Esophagus (tissue), 2 donors: ENCODE data around the gene ADI1. TPM values are rescaled to one million over a fixed set of nuclear protein-coding genes. Genes with fewer than 3 reads are reported as not detected.
A peak's percentile ranks its signal among the peaks of the same experiment; 100 is the strongest.

ENCODE experiments used
- H3K27ac ChIP-seq, 2 donors: one replicate each; pipeline ENCODE4 v1.5.1; 2013; ENCODE audit warnings: low read depth in 2 of 2, mild to moderate bottlenecking in 2 of 2, inconsistent platforms in 1 of 2, low read length in 1 of 2, moderate library complexity in 1 of 2
- H3K27me3 ChIP-seq, 2 donors: one replicate each; pipeline ENCODE4 v1.6.1; 2013; ENCODE audit warnings: low read length in 2 of 2, control low read depth in 1 of 2, mild to moderate bottlenecking in 1 of 2; ENCODE audit not compliant: insufficient read depth in 2 of 2, control insufficient read depth in 1 of 2
- H3K36me3 ChIP-seq, 2 donors: one replicate each; pipeline ENCODE4 v1.6.1; 2013; ENCODE audit warnings: low read length in 1 of 2; ENCODE audit not compliant: control insufficient read depth in 2 of 2, insufficient read depth in 2 of 2
- H3K4me1 ChIP-seq, 2 donors: one replicate each; pipeline ENCODE4 v1.6.1; 2013; ENCODE audit warnings: low read length in 1 of 2; ENCODE audit not compliant: control insufficient read depth in 2 of 2, insufficient read depth in 2 of 2
- H3K4me3 ChIP-seq, 2 donors: one replicate each; pipeline ENCODE4 v1.5.1; 2013; ENCODE audit warnings: low read length in 2 of 2, mild to moderate bottlenecking in 2 of 2, low read depth in 1 of 2, moderate library complexity in 1 of 2
- H3K9me3 ChIP-seq, 2 donors: one replicate each; pipeline ENCODE4 v1.6.1; 2013; ENCODE audit warnings: mild to moderate bottlenecking in 2 of 2, low read depth in 1 of 2, low read length in 1 of 2, moderate library complexity in 1 of 2; ENCODE audit not compliant: control insufficient read depth in 2 of 2, insufficient read depth in 1 of 2
- WGBS, 2 donors: extraction: QIAGEN DNeasy Blood & Tissue Kit; methylation state at CpG; one replicate each; pipeline ENCODE4 v1.1.7; 2013; 5-methylcytosine and 5-hydroxymethylcytosine counted together
- polyA plus RNA-seq, 2 donors: library from polyadenylated mRNA; stranded (reverse); fragments of 200-250 nt; gene quantifications; one replicate each; pipeline ENCODE4 v1.2.3, GENCODE V29; 2013
- donor health status: healthy with polysubstance abuse.
- donor health status: Bipolar disorder and iron deficiency.

Gene ADI1
- polyA plus RNA-seq, 2 donors: 25.7 to 41.8 TPM

DNA sequence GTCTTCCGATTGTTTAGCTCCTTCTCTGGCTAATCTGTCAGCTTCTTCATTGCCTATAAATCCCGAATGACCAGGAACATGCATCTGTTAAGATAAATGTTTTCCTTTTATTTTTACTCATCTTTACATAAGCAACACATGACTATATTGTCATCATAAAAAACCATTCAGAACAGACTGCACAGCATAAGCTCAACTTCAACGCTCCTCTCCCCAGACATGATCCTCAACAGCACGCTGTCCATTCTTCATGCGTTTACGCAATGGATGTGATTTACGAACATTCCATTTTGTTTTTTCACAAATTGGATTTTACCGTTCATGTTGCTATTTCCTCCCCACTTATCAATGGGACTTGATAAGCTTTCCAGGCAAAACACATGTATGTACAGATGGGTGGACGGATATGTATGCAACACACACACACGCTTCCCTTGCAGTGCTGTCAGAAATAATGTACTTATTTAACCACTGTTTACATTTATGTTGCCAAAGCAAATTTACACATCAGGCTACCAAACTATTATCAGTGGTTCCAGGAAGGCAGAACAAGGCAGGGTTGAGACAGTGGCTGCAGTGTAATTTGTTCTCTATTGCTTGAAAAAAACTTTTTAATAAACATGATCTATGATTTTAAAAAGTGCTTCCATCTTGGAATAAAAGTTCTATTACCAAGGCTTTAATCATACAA is 26.6 kb upstream of the ADI1 start:
- Histone ChIP-seq H3K4me3 (no peak overlapping the region), H3K9me3 (no peaks in the 10 kb centered on the region), H3K27me3 (no peaks in the 10 kb centered on the region), H3K36me3 (peaks cover 13 to 29% of the 10 kb centered on the region in 2 donors), H3K27ac (no peak overlapping the region), H3K4me1 (no peaks in the 10 kb centered on the region)
- 83 to 90% methylated on average over 10 of the region's 10 CpGs for WGBS, 2 donors

GRCh38 chr2:3543023-3543683 is 23.8 kb upstream of the ADI1 start:
- no peaks in the 10 kb centered on the region for H3K9me3 ChIP-seq
- WGBS, 2 donors: 77 to 82% methylated on average over 6 of the region's 6 CpGs
- no peaks in the 10 kb centered on the region for H3K27me3 ChIP-seq
- H3K4me3 ChIP-seq: no peak overlapping the region
- H3K36me3 ChIP-seq: peaks cover 6 to 26% of the 10 kb centered on the region in 2 donors
- no peaks in the 10 kb centered on the region for H3K4me1 ChIP-seq
- no peak overlapping the region for H3K27ac ChIP-seq

- no peaks in the 10 kb centered on the region for H3K4me1 ChIP-seq
- 91 to 93% methylated on average over 5 of the region's 5 CpGs for WGBS, 2 donors
- H3K9me3 ChIP-seq: no peaks in the 10 kb centered on the region
- H3K27me3 ChIP-seq: no peaks in the 10 kb centered on the region
- no peak overlapping the region for H3K27ac ChIP-seq
- no peak overlapping the region for H3K4me3 ChIP-seq
- peaks cover 6 to 26% of the 10 kb centered on the region in 2 donors for H3K36me3 ChIP-seq
Observed at GRCh38 chr2:3542107-3542506, 22.8 kb upstream of the ADI1 start.

- Histone ChIP-seq H3K27me3 (no peaks in the 10 kb centered on the region), H3K27ac (no peak overlapping the region), H3K9me3 (no peaks in the 10 kb centered on the region), H3K4me1 (peaks cover 0 to 8% of the 10 kb centered on the region in 2 donors), H3K36me3 (peaks cover 0 to 18% of the 10 kb centered on the region in 2 donors), H3K4me3 (no peak overlapping the region)
- WGBS, 2 donors: 89 to 90% methylated on average over 9 of the region's 9 CpGs
Observed at GRCh38 chr2:3539836-3540235, 20.5 kb upstream of the ADI1 start.

GRCh38 chr2:3536682-3537632 is 17.6 kb upstream of the ADI1 start:
- Histone ChIP-seq H3K4me1 (peaks cover 0 to 14% of the 10 kb centered on the region in 2 donors), H3K9me3 (no peaks in the 10 kb centered on the region), H3K27ac (peak overlapping the region; percentile 88 to 95), H3K4me3 (peak overlapping the region in 1 of 2 donors; percentile 33), H3K27me3 (no peaks in the 10 kb centered on the region), H3K36me3 (peaks cover 0 to 10% of the 10 kb centered on the region in 2 donors)
- 69 to 74% methylated on average over 16 of the region's 16 CpGs for WGBS, 2 donors

DNA sequence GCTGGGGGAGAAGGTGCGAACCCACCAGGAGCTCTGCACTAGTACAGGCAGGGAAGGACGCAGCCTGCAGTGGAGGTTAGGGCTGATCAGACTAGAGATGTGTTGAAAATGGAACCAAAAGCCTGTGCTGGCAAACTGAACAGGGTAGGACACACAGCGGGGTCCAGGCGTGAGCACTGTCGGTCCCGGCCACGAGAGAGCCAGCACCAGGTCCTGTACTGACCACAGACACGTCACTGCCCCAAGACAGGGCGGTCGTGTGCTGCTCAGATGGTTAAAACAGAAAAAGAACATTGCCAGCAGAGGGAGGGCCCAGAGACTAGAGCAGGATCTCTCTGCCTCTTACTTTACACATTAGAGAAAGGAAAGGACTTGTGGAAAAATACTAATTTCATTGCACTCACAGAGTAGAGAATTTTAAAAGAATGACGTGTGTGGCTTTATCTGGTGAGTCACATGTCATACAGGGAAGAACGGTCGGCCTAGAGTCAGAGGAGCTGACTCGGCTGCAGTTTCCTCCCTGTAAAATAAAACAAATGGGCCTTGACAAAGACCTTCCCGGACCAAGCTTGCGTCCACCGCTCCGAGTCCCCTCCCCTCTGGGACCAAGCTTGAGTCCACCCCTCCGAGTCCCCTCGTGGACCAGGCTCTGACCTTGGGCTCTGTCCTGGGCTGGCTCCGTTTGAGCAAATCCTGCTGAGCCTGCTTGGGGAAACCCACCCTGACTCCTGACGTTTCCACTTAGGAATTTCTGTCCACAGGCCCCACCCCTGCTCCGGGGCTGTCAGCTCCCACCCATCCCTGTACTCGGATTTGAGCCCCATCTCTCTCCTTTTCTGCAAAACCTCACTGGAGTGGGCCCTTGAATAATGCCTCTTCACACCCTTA is 16.7 kb upstream of the ADI1 start:
- Histone ChIP-seq H3K9me3 (no peaks in the 10 kb centered on the region), H3K4me3 (peak overlapping the region; percentile 30 to 33), H3K27me3 (no peaks in the 10 kb centered on the region), H3K4me1 (peaks cover 0 to 14% of the 10 kb centered on the region in 2 donors), H3K27ac (peak overlapping the region; percentile 88 to 95), H3K36me3 (peaks cover 0 to 6% of the 10 kb centered on the region in 2 donors)
- WGBS, 2 donors: 24 to 30% methylated on average over 24 of the region's 24 CpGs

DNA sequence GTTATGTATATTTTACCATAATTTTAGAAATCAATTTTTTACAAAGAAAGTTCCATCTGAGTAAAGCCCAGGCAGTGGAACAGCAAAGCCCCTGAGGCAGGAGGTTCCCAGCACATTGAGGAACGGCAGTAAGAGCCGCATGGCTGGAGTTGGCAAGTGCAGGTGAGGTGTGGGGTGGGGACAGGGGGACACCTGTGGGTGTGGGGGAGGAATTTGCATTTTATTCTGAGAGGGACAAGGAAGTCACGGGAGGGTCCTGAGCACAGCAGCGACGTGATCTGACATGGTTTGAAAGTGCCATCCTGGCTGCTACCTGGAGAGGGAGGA is 16.1 kb upstream of the ADI1 start:
- no peaks in the 10 kb centered on the region for H3K27me3 ChIP-seq
- peaks cover 0 to 14% of the 10 kb centered on the region in 2 donors for H3K4me1 ChIP-seq
- H3K27ac ChIP-seq: peak overlapping the region; percentile 87 to 89
- H3K4me3 ChIP-seq: no peak overlapping the region
- H3K9me3 ChIP-seq: no peaks in the 10 kb centered on the region
- H3K36me3 ChIP-seq: peaks cover 0 to 6% of the 10 kb centered on the region in 2 donors
- 52 to 60% methylated on average over 5 of the region's 5 CpGs for WGBS, 2 donors

DNA sequence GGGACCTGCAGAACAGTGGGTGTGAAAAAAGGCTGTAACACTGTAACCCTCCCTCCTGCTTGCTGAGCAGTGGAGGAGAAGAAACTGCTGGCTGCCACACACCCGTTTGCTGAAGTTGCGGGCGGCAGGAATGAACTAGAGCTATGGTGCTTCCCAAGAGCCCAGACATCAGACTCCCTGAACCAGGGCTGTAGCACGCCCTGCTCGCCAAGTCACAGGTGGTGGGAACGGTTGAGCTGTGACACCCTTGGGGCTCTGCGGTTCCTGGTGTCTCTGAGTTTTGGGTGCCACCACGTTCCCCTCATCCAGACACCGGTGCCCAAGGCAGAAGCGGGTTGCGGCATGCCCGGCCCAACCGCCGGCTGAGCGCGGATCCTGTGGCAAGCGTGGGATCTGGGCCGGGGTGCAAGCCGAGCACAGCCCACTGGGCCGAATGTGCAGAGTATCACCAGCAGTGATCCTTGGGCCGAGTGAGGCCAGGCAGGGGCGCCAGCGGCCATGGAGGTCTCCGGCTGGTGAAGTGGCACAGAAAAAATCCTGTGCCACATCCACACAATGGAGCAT is 15.0 kb upstream of the ADI1 start:
- H3K4me3 ChIP-seq: no peak overlapping the region
- H3K9me3 ChIP-seq: no peaks in the 10 kb centered on the region
- H3K36me3 ChIP-seq: peaks cover 0 to under 1% of the 10 kb centered on the region in 2 donors
- no peak overlapping the region for H3K27ac ChIP-seq
- peaks cover 0 to 14% of the 10 kb centered on the region in 2 donors for H3K4me1 ChIP-seq
- no peaks in the 10 kb centered on the region for H3K27me3 ChIP-seq
- WGBS, 2 donors: 96% methylated on average over 24 of the region's 24 CpGs
